IPS-18c (cell line): ENCODE measurements around the gene FAM227A.

Experiments used
- H3K4me3 ChIP-seq: 2 replicates; pipeline ENCODE4 v1.7.0; 2013; ENCODE audit warnings: low read depth, mild to moderate bottlenecking, low read length, moderate library complexity; ENCODE audit not compliant: insufficient read depth
- H3K9me3 ChIP-seq: one replicate; pipeline ENCODE4 v1.6.1; 2013; ENCODE audit warnings: mild to moderate bottlenecking, low read length, moderate library complexity; ENCODE audit not compliant: control insufficient read depth, insufficient read depth

The FAM227A gene

GRCh38 chr22:38656256-38657044 lies at the start of gene FAM227A, which contains the start of gene CBY1:
Gene FAM227A (minus strand): TSS chr22:38656392. CDS start chr22:38650168, 6,224 bp downstream.
Gene CBY1 (plus strand): TSS chr22:38656638. CDS start chr22:38668055, 11,417 bp downstream.
- H3K4me3 ChIP-seq: peak within 1 kb of the TSS; percentile 84
- no peaks in the 10 kb centered on the region for H3K9me3 ChIP-seq

- Histone ChIP-seq H3K9me3 (no peaks in the 10 kb centered on the region), H3K4me3 (peak within 1 kb of the TSS; percentile 89)
Observed at GRCh38 chr22:38705235-38706100, 49.3 kb upstream of the FAM227A start, which contains the start of gene GTPBP1. Gene GTPBP1 (plus strand): TSS chr22:38705944. CDS start chr22:38705956, 12 bp downstream.

- Histone ChIP-seq H3K4me3 (peak overlapping the region; percentile 2; the same call in 1 of the 2 replicates), H3K9me3 (no peaks in the 10 kb centered on the region)
Observed at GRCh38 chr22:38704654-38705234, 48.6 kb upstream of the FAM227A start.

- Histone ChIP-seq H3K9me3 (no peaks in the 10 kb centered on the region), H3K4me3 (peak within 1 kb of the TSS; percentile 95)
Observed at GRCh38 chr22:38700789-38701628, 44.8 kb upstream of the FAM227A start, which contains the start of gene JOSD1. Gene JOSD1 (minus strand): TSS chr22:38700943. CDS start chr22:38699987, 956 bp downstream.

GRCh38 chr22:38700270-38700788 lies 44.1 kb upstream of the FAM227A start:
- H3K9me3 ChIP-seq: no peaks in the 10 kb centered on the region
- H3K4me3 ChIP-seq: peak overlapping the region; percentile 95

GRCh38 chr22:38699784-38700183 lies 43.6 kb upstream of the FAM227A start:
- H3K4me3 ChIP-seq: peak overlapping the region; percentile 95
- no peaks in the 10 kb centered on the region for H3K9me3 ChIP-seq

- no peaks in the 10 kb centered on the region for H3K9me3 ChIP-seq
- peak overlapping the region; percentile 95; the same call in 1 of the 2 replicates for H3K4me3 ChIP-seq
Observed at GRCh38 chr22:38699143-38699542, 43.0 kb upstream of the FAM227A start.

- Histone ChIP-seq H3K9me3 (no peaks in the 10 kb centered on the region), H3K4me3 (no peak overlapping the region; the same call in 1 of the 2 replicates)
Observed at GRCh38 chr22:38698407-38699094, 42.4 kb upstream of the FAM227A start.

GRCh38 chr22:38697425-38698089 lies 41.4 kb upstream of the FAM227A start:
- no peak overlapping the region for H3K4me3 ChIP-seq
- H3K9me3 ChIP-seq: no peaks in the 10 kb centered on the region

GRCh38 chr22:38696606-38697424 lies 40.6 kb upstream of the FAM227A start:
- Histone ChIP-seq H3K9me3 (no peaks in the 10 kb centered on the region), H3K4me3 (no peak overlapping the region)

GRCh38 chr22:38694940-38695339 lies 38.7 kb upstream of the FAM227A start:
- no peaks in the 10 kb centered on the region for H3K9me3 ChIP-seq
- H3K4me3 ChIP-seq: no peak overlapping the region

GRCh38 chr22:38694049-38694448 lies 37.9 kb upstream of the FAM227A start:
- no peak overlapping the region for H3K4me3 ChIP-seq
- no peaks in the 10 kb centered on the region for H3K9me3 ChIP-seq

GRCh38 chr22:38689651-38690050 lies 33.5 kb upstream of the FAM227A start:
- Histone ChIP-seq H3K4me3 (no peak overlapping the region), H3K9me3 (no peaks in the 10 kb centered on the region)

GRCh38 chr22:38685761-38686160 lies 29.6 kb upstream of the FAM227A start:
- Histone ChIP-seq H3K9me3 (peaks cover 3% of the 10 kb centered on the region), H3K4me3 (no peak overlapping the region)

- no peak overlapping the region for H3K4me3 ChIP-seq
- peaks cover 3% of the 10 kb centered on the region for H3K9me3 ChIP-seq
Observed at GRCh38 chr22:38684895-38685294, 28.7 kb upstream of the FAM227A start.
